Nephron progenitor cell (in vitro differentiated cells): ENCODE measurements around the gene GGN.

Experiments
- DNase-seq: peaks from one replicate; pipeline ENCODE4 v3.0.0; 2021
- H3K27ac Mint-ChIP-seq: 2 replicates; pipeline ENCODE4 v1.8.0; 2021; ENCODE audit warnings: mild to moderate bottlenecking, moderate library complexity, mixed read lengths
- H3K27me3 Mint-ChIP-seq: 2 replicates; pipeline ENCODE4 v1.8.0; 2021; ENCODE audit warnings: mild to moderate bottlenecking, low read depth, mixed read lengths; ENCODE audit not compliant: poor library complexity
- H3K36me3 Mint-ChIP-seq: 2 replicates; pipeline ENCODE4 v1.8.0; 2021; ENCODE audit warnings: low read depth, mixed read lengths
- H3K4me1 Mint-ChIP-seq: 2 replicates; pipeline ENCODE4 v1.8.0; 2021; ENCODE audit warnings: mixed read lengths
- H3K4me3 Mint-ChIP-seq: 2 replicates; pipeline ENCODE4 v1.8.0; 2021; ENCODE audit warnings: mild to moderate bottlenecking, moderate library complexity, mixed read lengths
- H3K9me3 Mint-ChIP-seq: 2 replicates; pipeline ENCODE4 v1.8.0; 2021; ENCODE audit warnings: mild to moderate bottlenecking, moderate library complexity, mixed read lengths
- CTCF ChIP-seq: fragments of 200-600 bp; sonication (generic); IDR thresholded peaks from 2 replicates; pipeline ENCODE4 v1.5.0; 2021; ENCODE audit warnings: antibody characterized with exemption

The GGN gene, protein sequence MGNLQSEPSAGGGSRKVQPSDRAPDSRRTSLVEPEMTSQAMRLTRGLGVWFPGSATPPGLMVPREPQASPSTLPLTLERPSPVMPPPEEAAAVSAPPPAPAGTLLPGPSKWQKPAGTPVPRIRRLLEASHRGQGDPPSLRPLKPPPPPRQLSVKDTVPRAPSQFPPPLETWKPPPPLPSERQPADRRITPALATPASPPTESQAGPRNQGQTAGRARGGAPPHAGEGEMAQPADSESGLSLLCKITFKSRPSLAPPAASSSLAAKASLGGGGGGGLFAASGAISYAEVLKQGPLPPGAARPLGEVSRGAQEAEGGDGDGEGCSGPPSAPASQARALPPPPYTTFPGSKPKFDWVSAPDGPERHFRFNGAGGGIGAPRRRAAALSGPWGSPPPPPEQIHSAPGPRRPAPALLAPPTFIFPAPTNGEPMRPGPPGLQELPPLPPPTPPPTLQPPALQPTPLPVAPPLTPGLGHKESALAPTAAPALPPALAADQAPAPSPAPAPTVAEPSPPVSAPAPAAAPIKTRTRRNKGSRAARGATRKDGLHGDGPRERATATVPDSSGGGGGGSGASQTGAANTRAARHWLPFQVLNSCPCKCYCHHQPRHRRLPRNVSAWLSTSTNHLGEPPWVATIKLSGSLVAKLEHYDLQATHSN

GRCh38 chr19:38387550-38388348 lies at the start of gene GGN:
TSS of gene GGN (minus strand) at chr19:38388034. CDS start at chr19:38387261, 773 bp downstream.
- DNase-seq: peak; percentile 97
- H3K4me1 Mint-ChIP-seq: peaks cover 38% of the 10 kb centered on the region
- no peaks in the 10 kb centered on the region for H3K9me3 Mint-ChIP-seq
- H3K4me3 Mint-ChIP-seq: peak within 1 kb of the TSS; percentile 90
- peak within 1 kb of the TSS; percentile 95 for H3K27ac Mint-ChIP-seq
- no peak for TF ChIP-seq CTCF
- H3K36me3 Mint-ChIP-seq: peaks cover 41% of the 10 kb centered on the region
- peaks cover 32% of the 10 kb centered on the region for H3K27me3 Mint-ChIP-seq

DNA sequence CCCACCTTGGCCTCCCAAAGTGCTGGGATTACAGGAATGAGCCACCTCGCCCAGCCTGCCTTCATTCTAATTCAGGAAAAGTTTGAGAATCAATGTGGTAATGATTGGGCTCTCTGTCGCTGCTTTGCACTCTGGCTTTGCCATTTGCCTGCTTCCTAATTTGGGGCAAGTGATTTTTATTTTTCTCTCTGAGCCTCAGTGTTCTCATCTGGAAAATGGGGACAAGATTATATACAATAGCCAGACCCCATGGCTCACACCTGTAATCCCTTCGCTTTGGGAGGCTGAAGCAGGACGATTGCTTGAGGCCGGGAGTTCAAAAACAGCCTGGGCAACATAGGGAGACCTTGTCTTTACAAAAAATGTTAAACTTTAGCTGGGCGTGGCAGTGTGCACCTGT lies 49.5 kb upstream of the GGN start:
- H3K4me1 Mint-ChIP-seq: peaks cover 41% of the 10 kb centered on the region
- H3K36me3 Mint-ChIP-seq: no peaks in the 10 kb centered on the region
- H3K9me3 Mint-ChIP-seq: no peaks in the 10 kb centered on the region
- H3K27ac Mint-ChIP-seq: no peak overlapping the region
- peaks cover 4% of the 10 kb centered on the region for H3K27me3 Mint-ChIP-seq
- TF ChIP-seq CTCF: no peak
- DNase-seq: no peak
- no peak overlapping the region for H3K4me3 Mint-ChIP-seq

GRCh38 chr19:38434549-38435051 lies 46.8 kb upstream of the GGN start:
- DNase-seq: peak; percentile 85
- no peak for TF ChIP-seq CTCF
- Mint-ChIP-seq H3K27ac (peak overlapping the region; percentile 74), H3K36me3 (no peaks in the 10 kb centered on the region), H3K27me3 (peaks cover 11% of the 10 kb centered on the region), H3K9me3 (no peaks in the 10 kb centered on the region), H3K4me1 (peaks cover 29% of the 10 kb centered on the region), H3K4me3 (peak overlapping the region; percentile 75)

GRCh38 chr19:38433268-38433733 lies 45.5 kb upstream of the GGN start, which contains the start of gene RYR1:
TSS of gene RYR1 (plus strand) at chr19:38433691. CDS start at chr19:38433830, 139 bp downstream.
- Mint-ChIP-seq H3K4me3 (peak within 1 kb of the TSS; percentile 75), H3K27ac (peak within 1 kb of the TSS; percentile 12), H3K27me3 (peaks cover 11% of the 10 kb centered on the region), H3K36me3 (no peaks in the 10 kb centered on the region), H3K4me1 (peaks cover 38% of the 10 kb centered on the region), H3K9me3 (no peaks in the 10 kb centered on the region)
- no peak for TF ChIP-seq CTCF
- peak; percentile 88 for DNase-seq

GRCh38 chr19:38430931-38431330 lies 43.1 kb upstream of the GGN start:
- Mint-ChIP-seq H3K36me3 (no peaks in the 10 kb centered on the region), H3K27me3 (peaks cover 11% of the 10 kb centered on the region), H3K4me1 (peaks cover 41% of the 10 kb centered on the region), H3K27ac (no peak overlapping the region), H3K4me3 (no peak overlapping the region), H3K9me3 (no peaks in the 10 kb centered on the region)
- no peak for TF ChIP-seq CTCF
- no peak for DNase-seq
